ENCODE results near the gene PCDH1.

PCDH1 gene

GRCh38 chr5:141846031-141846430 is 32.2 kb downstream of the PCDH1 start:
- TF ChIP-seq POLR2A (IDR thresholded peaks at IDR 0.05; ENCODE audit: low read depth, low read length): no peak
- no peak for FAIRE-seq
- no peak for DNase-seq (ENCODE audit: insufficient read length, low spot score)

GRCh38 chr5:141845371-141845851 is 32.8 kb downstream of the PCDH1 start:
- no peak for FAIRE-seq
- no peak for DNase-seq (ENCODE audit: insufficient read length, low spot score)
- no peak for TF ChIP-seq POLR2A (IDR thresholded peaks at IDR 0.05; ENCODE audit: low read depth, low read length)

- FAIRE-seq: no peak
These were observed 33.7 kb downstream of the PCDH1 start for GRCh38 chr5:141844414-141845097.

GRCh38 chr5:141843156-141843927 is 34.9 kb downstream of the PCDH1 start:
- FAIRE-seq: no peak
- no peak for DNase-seq (ENCODE audit: insufficient read length, low spot score)
- TF ChIP-seq POLR2A (IDR thresholded peaks at IDR 0.05; ENCODE audit: low read depth, low read length): no peak

More at GRCh38 chr5:141844414-141845097, 33.7 kb downstream of the PCDH1 start:
- TF ChIP-seq POLR2A (IDR thresholded peaks at IDR 0.05; ENCODE audit: low read depth, low read length): no peak
- no peak for DNase-seq (ENCODE audit: insufficient read length, low spot score)

- no peak for TF ChIP-seq POLR2A (IDR thresholded peaks at IDR 0.05; ENCODE audit: low read depth, low read length)
- no peak for FAIRE-seq
- DNase-seq (ENCODE audit: insufficient read length, low spot score): no peak
These were observed 36.6 kb downstream of the PCDH1 start for GRCh38 chr5:141841378-141842180.

- no peak for TF ChIP-seq POLR2A (IDR thresholded peaks at IDR 0.05; ENCODE audit: low read depth, low read length)
- FAIRE-seq (no peak), DNase-seq (ENCODE audit: insufficient read length, low spot score) (no peak)
These were observed 37.3 kb downstream of the PCDH1 start for GRCh38 chr5:141840826-141841360.

GRCh38 chr5:141840280-141840812 is 37.9 kb downstream of the PCDH1 start:
- no peak for TF ChIP-seq POLR2A (IDR thresholded peaks at IDR 0.05; ENCODE audit: low read depth, low read length)
- no peak for DNase-seq (ENCODE audit: insufficient read length, low spot score)
- FAIRE-seq: no peak

GRCh38 chr5:141839015-141839513 is 39.1 kb downstream of the PCDH1 start:
- no peak for FAIRE-seq
- no peak for DNase-seq (ENCODE audit: insufficient read length, low spot score)
- no peak for TF ChIP-seq POLR2A (IDR thresholded peaks at IDR 0.05; ENCODE audit: low read depth, low read length)

- TF ChIP-seq POLR2A (IDR thresholded peaks at IDR 0.05; ENCODE audit: low read depth, low read length): no peak
- DNase-seq (ENCODE audit: insufficient read length, low spot score) (no peak), FAIRE-seq (no peak)
These were observed 39.7 kb downstream of the PCDH1 start for GRCh38 chr5:141838326-141839014.

- TF ChIP-seq POLR2A (IDR thresholded peaks at IDR 0.05; ENCODE audit: low read depth, low read length): no peak
- no peak for DNase-seq (ENCODE audit: insufficient read length, low spot score)
- no peak for FAIRE-seq
These were observed 42.1 kb downstream of the PCDH1 start for GRCh38 chr5:141835928-141836670.

- no peak for DNase-seq (ENCODE audit: insufficient read length, low spot score)
- FAIRE-seq: no peak
- no peak for TF ChIP-seq POLR2A (IDR thresholded peaks at IDR 0.05; ENCODE audit: low read depth, low read length)
These were observed 43.9 kb downstream of the PCDH1 start for GRCh38 chr5:141834331-141834730.

- no peak for TF ChIP-seq POLR2A (IDR thresholded peaks at IDR 0.05; ENCODE audit: low read depth, low read length)
- DNase-seq (ENCODE audit: insufficient read length, low spot score): no peak
- no peak for FAIRE-seq
These were observed 46.1 kb downstream of the PCDH1 start for GRCh38 chr5:141832131-141832530.

Measured in H54 (cell line).